Measurements from ENCODE around the gene SERPINB1.

GRCh38 chr6:2784061-2784460 is 57.6 kb downstream of the SERPINB1 start:
- TF ChIP-seq CTCF (conservative IDR thresholded peaks at IDR 0.05) (no peak), EZH2 (IDR thresholded peaks at IDR 0.05; ENCODE audit: low read depth) (no peak)
